SK-N-SH (cell line): ENCODE data around the gene FRK.

Experiments
- CTCF ChIP-seq: fragments of 200-600 bp; sonication (generic); IDR thresholded peaks from 2 replicates; pipeline ENCODE4 v1.6.1; 2017; ENCODE audit warnings: antibody characterized with exemption, mild to moderate bottlenecking, moderate library complexity
- EP300 ChIP-seq, 2 experiments: IDR thresholded peaks; 2 replicates each; pipeline versions ENCODE4 v1.4.0 to v1.6.1; 2012; ENCODE audit warnings: borderline replicate concordance in 1 of 2, low read depth in 1 of 2, low read length in 1 of 2
- EZH2phosphoT487 ChIP-seq: fragments of 200-600 bp; sonication (generic); IDR thresholded peaks from 2 replicates; pipeline ENCODE4 v1.6.1; 2017; ENCODE audit warnings: low read depth, mixed run types, mild to moderate bottlenecking, antibody characterized with exemption, moderate library complexity, borderline replicate concordance
- FOSL2 ChIP-seq: IDR thresholded peaks from 2 replicates; pipeline ENCODE4 v1.4.0; 2012; ENCODE audit warnings: low read depth, mild to moderate bottlenecking, moderate library complexity, borderline replicate concordance
- FOXM1 ChIP-seq: IDR thresholded peaks from 2 replicates; pipeline ENCODE4 v1.4.0; 2012; ENCODE audit warnings: low read depth, mild to moderate bottlenecking
- MEF2A ChIP-seq: IDR thresholded peaks from 2 replicates; pipeline ENCODE4 v1.4.0; 2012; ENCODE audit warnings: low read depth, borderline replicate concordance
- MXI1 ChIP-seq: IDR thresholded peaks from 2 replicates; pipeline ENCODE4 v1.6.1; 2012; ENCODE audit warnings: mild to moderate bottlenecking, low read depth, low read length, improper control_type of control experiment
- NRF1 ChIP-seq: IDR thresholded peaks from 2 replicates; pipeline ENCODE4 v1.6.1; 2012; ENCODE audit warnings: low read depth, mild to moderate bottlenecking, low read length
- RAD21 ChIP-seq: IDR thresholded peaks from 2 replicates; pipeline ENCODE4 v1.6.1; 2012; ENCODE audit warnings: mild to moderate bottlenecking, low read length
- REST ChIP-seq: IDR thresholded peaks from 2 replicates; pipeline ENCODE4 v1.6.1; 2012; ENCODE audit warnings: mild to moderate bottlenecking, low read depth, low read length, moderate library complexity

GRCh38 chr6:116074732-116075390, 14.2 kb upstream of the FRK start:
- TF ChIP-seq REST (no peak), CTCF (no peak), NRF1 (no peak), EP300 (IDR thresholded peaks at IDR 0.05; ENCODE audit: borderline replicate concordance in 1 of 2, low read depth in 1 of 2, low read length in 1 of 2) (no peak), FOSL2 (no peak), MEF2A (no peak), MXI1 (no peak), RAD21 (no peak), EZH2phosphoT487 (no peak), FOXM1 (no peak)
